GM23338 (cell line): Measurements from ENCODE around the gene ZMYND19.
"Not testable (repeated sequence)": the region's sequence is repeated elsewhere in the genome, so short reads cannot be mapped to it uniquely, and the experiment has no call there.

Experiments
- CTCF ChIP-seq, 2 experiments: fragments of 200-600 bp in 1 of 2; sonication (generic) in 1 of 2; conservative IDR thresholded peaks; 2 replicates each; pipeline versions ENCODE4 v1.5.1 to v1.6.1; 2016 to 2017; ENCODE audit warnings: antibody characterized with exemption in 2 of 2, low read depth in 2 of 2, mild to moderate bottlenecking in 2 of 2, moderate library complexity in 1 of 2
- EZH2 ChIP-seq: fragments of 200-600 bp; sonication (generic); IDR thresholded peaks from one replicate; pipeline ENCODE4 v1.8.0; 2017; ENCODE audit warnings: antibody characterized with exemption, mild to moderate bottlenecking, low read depth; ENCODE audit not compliant: unreplicated experiment
- EZH2phosphoT487 ChIP-seq: fragments of 200-600 bp; sonication (generic); IDR thresholded peaks from one replicate; pipeline ENCODE4 v1.8.1; 2018; ENCODE audit warnings: antibody characterized with exemption; ENCODE audit not compliant: unreplicated experiment

GRCh38 chr9:137568445-137568844 is 21.9 kb downstream of the ZMYND19 start:
- not testable (repeated sequence) for TF ChIP-seq EZH2; CTCF (conservative IDR thresholded peaks at IDR 0.05; ENCODE audit: low read depth in 2 of 2); EZH2phosphoT487
